CD1c-positive myeloid dendritic cell (primary cell): Measurements from ENCODE around the gene DACH1.

Experiments used
- DNase-seq: peaks from one replicate; pipeline ENCODE4 v3.0.0-alpha.2; 2016; ENCODE audit errors: extremely low spot score

Gene DACH1

DNA sequence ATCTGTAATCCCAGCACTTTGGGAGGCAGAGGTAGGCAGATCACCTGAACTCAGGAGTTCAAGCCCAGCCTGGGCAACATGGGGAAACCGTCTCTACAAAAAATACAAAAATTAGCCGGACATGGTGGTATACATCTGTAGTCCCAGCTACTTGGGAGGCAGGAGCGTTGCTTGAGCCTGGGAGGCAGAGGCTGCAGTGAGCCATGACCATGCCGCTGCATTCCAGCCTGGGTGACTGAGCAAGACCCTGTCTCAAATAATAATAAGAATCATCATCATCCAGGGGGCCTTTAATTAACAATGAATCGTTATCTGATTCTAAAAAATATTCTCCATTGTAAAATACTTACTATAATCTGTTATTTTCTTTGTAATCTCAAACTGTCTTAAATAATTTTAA lies 283.4 kb downstream of the DACH1 start:
- DNase-seq: no peak

DNA sequence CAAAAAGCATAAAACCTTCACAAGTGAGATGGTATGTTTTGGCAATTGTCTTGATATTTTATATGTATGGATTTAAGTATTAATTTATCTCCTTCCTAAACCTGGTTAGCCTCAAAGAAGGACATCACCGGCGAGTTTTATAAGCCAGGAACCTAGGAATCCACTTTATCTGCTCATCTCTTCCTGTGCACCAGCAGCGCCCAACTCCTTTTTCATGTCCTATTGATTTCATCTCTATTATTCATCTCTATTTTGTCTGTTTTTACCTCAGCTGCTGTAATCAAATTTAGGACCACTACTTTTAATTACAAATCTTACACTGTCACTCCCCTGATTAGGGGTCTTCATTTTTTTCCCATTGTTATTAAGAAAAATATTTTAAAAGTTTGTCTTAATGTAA lies 286.4 kb downstream of the DACH1 start:
- DNase-seq: no peak

DNA sequence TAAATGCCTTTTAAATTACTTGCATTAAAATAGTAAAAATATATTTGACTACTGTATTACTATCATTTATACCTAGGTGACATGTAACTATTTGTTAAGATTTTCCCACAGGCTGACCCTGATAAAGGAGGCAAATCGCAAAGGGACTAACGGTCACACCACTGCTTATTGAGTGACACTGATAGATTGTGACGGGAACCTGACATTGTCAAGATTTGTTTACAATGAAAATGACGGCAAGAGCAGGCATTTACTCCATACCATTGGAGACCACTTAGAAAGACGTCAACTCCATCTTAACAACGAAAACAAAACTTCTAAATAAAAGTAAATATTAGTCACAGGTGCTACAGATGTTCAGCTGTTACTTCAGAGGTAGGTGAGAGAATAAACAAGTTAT lies 289.0 kb downstream of the DACH1 start:
- no peak for DNase-seq

DNA sequence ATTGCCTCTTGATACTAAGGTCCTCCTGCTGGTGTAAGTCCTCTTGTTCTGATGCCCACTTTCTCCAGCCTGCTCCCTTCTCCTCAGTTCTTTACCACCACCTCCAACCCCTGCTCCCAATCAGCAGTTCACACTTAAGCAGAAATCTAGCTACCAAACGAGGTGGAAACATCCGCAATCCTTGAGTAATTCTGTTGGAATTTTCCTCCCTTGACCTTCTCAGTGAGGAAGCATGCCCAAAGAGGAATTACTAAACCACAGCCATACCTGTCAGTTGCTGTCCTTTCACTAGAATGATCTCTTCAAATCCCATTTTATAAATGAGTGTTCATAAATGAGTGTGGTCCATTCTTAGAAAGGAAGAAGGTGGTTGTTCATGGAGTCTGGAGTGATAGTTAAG lies 289.9 kb downstream of the DACH1 start:
- DNase-seq: no peak

DNA sequence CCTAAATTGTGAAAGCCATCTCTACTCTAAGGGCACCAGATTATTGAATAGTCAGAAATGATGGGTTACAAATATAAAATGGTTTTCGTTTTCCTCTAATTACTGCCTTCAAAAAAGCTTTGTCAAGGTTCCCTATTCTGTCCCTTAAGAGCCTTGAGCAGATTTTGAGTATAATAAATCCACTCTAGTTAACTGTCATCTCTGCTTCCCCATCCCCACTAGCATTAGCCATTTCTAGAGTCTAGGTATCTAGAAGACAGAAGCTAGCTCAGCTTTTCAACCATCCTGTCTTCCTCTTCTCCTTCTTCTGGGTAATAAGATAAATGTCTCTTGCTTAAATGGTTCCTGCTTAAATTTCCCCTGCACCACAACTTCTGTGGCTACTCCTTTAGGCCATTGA lies 290.4 kb downstream of the DACH1 start:
- no peak for DNase-seq

DNA sequence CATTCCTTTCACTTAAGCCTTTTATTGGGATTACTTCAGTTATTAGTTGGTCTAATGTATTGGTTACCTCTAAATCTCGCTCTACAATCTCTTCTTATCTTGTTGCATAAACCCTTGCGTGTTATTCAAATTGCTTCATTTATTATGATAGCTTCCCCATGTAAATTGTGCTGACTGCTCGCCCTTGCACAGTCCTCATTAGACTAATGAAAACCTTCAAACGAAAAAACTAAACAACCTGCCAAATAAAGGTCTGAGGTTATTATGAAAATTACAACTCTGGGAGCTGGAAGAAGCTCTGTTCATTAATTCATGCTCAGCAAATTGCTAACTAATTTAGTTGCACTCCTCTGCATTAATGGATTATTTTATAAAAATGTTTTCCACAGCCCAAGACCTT lies 320.1 kb downstream of the DACH1 start:
- DNase-seq: no peak

DNA sequence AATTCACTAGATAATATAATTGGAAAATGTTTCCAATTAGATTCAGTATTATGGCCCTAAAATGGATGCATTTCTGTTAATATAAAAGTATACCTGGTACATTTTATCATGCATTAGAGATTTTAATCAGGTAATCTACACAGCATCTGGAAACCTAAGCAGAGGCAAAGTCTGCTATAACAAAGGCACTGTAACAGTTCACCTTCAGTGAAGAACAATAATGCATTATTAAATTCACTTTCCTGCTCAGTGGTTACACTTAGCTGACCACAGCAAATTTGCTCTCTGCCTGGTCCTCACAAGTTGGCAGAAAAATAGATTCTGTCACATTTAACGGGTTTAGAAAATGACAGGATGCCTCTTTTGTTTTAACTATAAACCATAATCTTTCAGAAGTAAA lies 326.9 kb downstream of the DACH1 start:
- no peak for DNase-seq

DNA sequence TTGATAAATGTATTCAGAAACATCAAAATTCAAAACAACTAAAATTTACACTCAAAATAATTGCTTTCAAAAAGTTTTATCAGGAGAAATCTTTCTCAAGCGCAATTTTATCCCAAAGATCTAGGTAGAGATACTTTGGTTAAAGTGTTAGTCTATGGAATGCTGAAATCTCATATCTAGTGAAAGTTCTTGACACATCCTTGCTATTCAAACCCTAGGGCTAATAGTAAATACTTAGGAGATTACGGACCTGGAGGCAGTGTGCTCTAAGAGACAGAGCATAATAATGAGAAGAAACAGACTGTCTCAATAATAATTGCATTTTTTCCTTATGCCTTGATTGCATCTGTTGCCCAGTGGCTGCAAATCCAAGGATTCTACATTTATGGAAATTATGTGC lies 330.8 kb downstream of the DACH1 start:
- no peak for DNase-seq

DNA sequence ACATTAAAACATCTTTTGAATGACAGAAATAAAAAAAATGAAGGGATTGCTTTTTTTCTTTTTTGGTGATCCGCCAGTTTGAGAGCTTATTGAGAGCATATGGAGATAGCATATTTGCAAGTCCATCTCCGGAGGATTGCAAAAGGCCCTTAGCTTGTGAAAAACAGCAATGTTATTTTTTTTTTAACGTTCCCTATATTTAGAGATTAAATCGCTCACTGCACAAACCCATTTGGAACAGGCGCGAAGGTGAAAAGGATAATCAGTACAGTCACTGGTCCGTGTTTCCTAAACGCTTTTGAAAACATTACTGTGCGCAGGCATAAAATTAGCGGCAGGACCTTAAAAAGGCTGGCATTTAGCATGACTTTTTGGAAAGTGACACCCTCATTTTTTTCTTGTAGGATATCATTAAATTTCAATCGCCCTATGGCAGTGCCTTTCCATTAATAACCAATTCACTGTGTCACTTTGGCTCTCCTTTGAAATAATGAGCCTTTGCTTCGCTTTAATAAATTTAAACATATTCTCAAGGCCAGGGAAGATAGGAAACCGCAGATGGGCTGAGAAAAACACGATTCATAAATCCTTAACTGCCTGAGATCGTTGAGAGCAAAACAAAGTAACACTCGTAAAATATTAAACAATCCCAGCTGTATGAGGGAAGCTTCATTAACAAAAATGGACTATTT lies 342.2 kb downstream of the DACH1 start:
- DNase-seq: no peak

DNA sequence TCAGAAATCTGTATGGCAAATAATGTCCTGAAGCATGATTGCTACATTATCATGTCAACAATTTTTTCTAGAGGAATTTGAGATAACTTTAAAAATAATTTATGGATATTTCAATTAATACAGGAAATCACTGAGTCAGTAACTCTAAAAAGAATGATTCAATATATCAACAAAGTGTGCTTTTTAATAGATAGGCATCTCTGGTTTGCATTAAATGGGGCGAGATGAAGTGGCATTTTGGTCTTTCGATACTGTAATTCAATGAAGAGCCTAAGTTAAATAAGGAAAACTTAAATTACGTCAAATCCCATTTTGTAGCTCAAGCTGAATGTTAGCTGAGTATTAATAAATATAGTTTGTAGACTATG lies 342.8 kb downstream of the DACH1 start:
- no peak for DNase-seq

DNA sequence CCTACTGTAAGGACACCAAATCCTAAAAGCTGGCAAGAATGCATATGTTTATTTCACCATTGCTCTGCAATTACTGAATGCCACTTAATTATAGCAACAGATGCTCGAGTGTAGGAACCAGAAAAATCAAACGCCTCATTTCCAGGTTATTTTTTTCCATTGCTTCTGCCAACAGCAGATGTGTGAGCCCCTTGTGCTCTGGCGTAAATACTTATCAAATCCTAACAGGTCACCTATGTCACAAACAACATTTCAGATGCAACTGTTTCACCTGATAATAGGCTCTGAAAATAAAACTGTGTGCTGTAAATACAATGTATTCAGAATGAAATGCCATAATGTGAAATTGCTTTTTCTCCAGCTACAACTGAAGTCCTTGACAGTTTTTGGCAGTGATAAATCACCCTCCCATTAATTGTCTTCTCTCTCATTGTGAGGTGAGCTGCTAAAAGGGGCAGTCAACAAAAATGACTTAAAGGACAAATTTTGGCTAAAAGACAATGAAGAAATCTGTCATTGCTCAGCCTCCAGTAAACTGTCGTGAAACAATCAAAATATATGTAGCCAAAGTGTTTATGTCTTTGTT lies 344.0 kb downstream of the DACH1 start:
- DNase-seq: no peak

DNA sequence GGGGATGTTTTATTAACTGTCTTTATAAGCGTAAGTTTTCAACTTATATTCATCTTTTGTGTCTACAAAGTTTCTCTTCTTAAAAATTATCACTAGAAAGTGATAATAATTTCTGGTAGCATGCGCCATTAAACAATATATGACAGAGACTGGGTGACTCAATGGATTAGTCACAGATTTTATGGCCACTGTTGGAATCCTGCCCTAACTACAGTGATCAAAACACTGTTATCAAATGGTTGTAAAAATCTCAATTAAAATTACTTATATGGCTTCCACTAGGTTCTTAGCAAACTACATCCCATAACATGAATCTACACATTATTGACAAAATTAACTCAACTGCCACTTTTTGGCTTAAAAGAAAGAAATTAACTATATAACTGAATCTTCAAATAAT lies 350.0 kb downstream of the DACH1 start:
- DNase-seq: no peak

DNA sequence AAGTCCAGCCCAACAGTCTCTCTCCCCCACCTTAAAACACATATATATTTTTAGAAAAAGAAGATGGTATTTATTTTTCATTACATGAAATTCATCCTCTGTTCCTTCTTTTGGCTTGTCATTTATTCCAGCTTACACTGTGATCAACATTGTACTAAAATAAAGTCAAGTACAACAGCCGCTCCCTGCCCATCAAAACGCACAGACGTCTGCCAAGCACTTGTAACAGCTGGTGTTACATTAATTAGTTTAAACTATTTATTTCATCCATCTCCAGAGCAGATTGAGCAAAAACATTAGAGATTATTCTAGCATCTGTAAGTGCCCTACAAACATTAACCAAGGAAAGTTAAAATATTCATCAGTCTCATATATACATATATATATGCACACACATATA lies 350.5 kb downstream of the DACH1 start:
- no peak for DNase-seq

DNA sequence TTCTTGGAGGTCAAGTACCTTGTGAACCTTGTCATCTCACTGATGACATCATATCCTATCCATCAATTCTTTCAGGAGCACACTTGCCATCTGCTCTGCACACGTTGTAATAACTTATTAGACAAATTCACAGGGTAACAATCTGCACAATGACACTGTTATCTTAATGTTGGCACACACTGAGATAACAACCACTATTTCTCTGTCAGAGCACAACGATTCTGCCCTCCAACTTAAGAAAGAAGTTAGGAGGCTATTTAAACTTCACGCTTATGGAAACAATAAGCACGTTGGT lies 351.3 kb downstream of the DACH1 start:
- DNase-seq: no peak

DNA sequence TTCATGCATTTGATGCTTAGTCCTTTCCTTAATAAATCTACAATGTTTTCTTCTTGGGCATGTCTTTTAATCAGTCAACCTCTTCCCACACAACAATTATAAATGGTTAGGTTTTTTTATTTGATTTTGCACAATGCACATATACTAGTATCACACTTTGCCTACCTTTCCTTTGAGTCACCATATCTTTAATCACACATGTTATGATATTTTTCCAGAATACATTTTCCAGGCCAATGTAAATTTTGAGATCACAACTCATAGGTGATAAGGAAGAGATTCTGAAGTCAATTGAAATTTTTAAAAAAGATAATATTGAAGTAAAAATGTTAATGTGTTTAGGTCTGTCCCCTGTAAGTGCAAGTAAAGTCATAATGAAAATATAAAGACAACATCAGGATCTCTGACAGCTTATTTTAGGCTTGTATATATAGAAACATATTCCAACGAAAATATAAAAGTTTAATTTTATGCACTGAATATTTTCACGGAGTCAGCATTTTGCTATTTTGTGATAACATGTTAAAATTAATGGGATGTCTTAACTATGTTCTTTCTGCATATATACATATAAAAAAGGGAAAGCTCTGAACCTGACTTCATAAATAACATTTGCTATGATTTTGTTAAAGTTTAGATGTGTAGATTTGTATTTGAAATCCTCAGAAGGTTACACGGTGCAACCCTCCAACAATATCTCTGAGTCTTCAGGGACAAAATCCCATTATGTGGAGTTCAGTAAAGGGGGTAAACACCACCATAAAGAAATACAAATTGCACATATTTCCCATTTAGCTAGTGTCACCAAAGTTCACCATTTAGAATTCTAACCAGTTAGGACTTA lies 351.9 kb downstream of the DACH1 start:
- DNase-seq: no peak

DNA sequence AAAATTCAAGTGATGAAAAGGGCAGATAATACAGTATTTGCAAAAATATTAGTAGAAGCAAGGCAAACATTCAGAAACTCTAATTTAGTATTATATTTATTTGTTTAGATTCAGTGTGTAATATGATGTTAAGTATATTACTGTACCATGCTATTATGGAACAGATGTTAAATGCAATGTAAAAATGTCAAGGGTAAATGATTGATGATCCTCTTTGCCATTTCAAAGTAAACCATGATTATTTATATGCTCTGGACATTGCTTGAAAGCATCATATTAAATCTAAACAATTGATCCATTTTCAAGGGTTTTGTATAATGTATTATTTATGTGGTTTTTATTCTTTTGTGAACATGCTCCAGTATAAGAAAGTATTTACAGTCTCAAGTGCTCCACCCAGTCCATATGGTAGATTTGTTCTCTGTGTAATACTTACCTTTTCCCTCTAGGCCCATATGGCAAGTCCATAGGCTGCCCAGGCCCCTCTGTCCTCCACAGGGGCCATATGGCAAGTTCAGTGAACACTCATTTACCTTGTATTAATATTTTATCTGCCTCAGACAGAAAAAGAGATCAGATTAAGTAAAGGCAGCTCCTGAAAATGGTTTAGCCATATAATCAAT lies 353.5 kb downstream of the DACH1 start:
- DNase-seq: no peak

DNA sequence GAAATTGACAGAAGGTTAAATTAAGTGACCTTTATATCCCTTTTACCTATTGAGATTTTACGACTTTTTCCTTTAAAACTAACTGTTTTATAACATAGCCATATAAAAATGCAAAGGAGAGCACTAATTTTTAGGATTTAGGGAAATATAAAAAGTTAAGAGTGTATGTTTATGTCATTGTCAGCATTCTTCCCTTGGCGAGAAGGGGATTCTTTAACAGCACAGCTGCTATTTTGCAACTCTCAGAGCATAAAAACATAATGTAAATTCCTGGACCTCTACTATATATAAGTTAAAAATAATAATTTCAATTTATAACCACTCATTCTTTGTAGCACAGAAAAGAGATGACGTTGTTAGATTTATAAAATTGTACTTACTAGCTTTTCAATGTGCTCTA lies 363.2 kb downstream of the DACH1 start:
- no peak for DNase-seq

DNA sequence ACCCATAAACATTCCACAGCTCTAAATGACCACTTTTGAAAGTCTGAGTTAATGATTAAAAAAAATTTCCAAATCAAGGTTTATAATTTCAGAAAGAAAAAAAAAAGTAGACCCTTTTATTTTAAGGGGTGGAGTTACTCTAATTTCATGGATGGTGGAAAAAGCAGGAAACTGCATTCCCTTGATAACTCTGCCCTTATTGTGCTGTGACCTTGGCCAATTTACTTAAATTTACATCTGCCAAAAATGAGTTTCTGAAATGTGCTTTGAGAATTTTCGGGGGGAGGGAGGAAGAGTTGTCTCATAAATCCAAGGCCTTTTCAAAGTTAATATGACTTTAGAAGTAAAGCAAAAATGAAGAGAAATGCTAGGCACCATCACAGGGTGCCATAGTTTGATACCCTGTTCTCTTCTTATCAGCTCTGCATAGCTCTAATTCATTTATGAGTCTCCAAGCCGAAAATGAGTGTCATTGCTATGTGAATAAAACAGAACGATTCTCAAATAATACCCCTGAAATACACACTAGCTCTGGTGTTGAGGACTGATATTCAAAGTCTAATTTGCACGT lies 367.0 kb downstream of the DACH1 start:
- no peak for DNase-seq

DNA sequence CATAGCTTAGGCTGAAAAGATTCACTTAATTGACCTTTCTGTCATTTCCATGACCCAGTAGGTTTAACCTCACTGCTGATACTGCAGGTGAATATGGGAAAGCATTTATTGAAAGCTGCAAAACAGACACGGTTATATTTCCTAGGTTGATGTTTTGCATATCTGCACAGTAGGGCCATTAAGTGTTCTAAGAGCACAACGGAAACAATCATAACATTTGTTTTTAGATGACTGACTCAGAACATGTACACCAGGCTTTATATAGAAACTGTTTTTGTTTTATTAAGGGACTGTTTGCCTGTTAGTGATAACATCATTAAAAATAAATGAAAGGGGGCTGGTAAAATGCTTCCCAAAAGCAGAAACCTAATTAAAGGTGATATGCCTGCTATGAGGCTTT lies 367.8 kb downstream of the DACH1 start:
- DNase-seq: no peak

DNA sequence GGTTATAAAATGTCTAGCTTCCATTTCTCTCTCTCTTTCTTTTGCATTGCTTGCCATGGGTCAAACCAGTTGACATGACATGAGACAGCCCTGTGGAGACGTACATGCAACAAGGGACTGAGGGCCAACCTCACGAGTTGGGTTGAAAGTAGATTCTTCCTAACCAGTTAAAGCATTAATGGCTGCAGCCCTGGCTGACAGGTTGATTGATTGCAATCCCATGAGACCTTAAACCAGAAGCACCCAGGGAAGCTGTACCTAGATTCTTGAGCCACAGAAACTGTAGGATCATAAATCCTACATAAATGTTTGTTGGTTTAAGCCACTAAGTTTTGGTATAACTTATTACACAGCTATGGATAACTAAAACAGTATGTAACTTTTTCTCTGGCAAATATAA lies 373.8 kb downstream of the DACH1 start:
- no peak for DNase-seq

DNA sequence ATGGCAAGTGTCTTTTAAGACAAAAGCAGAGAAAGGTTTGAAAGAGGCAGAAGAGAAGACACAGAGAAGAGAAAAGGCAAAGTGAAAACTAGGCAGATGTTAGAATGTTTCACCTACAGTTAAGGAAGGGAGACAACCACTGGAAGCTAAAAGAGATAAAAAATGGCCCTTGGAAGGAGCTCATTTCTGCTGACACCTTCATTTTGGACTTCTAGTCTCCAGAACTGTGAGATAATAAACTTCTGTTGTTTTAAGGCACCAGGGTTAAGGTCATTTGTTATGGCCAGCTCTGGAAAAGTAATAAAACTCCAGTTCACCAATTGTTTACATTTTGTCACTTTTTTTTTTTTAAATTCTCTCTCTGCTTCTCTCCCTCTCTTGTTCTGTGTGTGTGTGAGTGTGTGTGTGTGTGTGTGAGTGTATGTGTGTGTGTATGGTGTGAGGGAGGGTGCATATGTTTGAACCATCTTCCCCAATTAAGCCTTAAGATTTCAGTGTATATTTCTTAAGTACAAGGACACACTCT lies 374.6 kb downstream of the DACH1 start:
- no peak for DNase-seq

DNA sequence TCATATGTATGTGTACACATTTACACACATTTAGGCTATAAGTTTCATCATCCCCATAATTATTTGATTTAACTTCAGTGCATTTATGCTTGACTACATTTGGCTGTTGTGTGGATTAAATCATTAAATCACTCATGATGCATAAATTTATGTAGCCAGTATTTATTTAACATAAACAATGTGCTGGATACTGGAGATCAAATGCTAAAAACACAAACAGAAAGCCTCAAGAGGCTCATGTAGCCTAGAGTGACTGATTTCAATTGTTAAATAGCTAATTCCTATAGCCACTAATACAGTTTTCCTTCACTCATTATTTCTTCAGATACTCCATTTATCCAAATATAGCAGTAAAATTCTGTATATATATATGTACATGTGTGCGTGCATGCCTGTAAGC lies 376.0 kb downstream of the DACH1 start:
- DNase-seq: no peak
